NCI-H2107 (cell line): ENCODE data around the gene RAC3.

Experiments
- DNase-seq: peaks from one replicate; lab custom pipeline; 2025; lab: John Stamatoyannopoulos, UW

RAC3 gene

DNA sequence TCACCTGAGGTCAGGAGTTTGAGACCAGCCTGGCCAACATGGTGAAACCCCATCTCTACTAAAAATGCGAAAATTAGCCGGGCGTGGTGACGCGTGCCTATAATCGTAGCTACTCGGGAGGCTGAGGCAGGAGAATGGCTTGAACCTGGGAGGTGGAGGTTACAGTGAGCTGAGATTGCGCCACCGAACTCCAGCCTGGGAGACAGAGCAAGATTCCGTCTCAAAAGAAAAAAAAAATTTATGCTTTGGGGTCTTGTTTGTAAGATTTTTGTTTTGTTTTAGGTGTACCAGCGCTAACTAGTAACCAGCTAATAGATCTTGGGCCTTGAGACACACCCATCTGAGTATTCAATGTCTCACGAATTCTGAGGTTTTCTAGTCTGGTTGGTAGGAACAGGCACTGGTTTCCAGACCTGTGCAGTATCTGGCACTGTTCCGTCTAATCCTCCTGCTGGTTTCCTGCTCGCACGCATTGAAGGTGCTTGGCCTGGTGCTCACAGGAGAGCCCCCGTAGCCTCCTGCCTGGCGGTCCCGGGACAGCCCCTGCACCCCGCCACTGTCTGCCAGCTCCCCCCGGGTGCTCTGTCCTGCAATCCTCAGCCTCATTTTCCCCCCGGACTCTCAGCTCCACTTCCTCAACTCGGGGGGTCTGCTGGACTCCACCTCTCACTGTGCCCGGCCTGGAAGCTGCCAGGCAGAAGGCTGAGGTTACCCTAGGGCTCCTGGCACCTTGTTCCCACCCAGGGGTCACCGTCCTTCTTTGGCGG is 44.7 kb downstream of the RAC3 start:
- DNase-seq: no peak

DNA sequence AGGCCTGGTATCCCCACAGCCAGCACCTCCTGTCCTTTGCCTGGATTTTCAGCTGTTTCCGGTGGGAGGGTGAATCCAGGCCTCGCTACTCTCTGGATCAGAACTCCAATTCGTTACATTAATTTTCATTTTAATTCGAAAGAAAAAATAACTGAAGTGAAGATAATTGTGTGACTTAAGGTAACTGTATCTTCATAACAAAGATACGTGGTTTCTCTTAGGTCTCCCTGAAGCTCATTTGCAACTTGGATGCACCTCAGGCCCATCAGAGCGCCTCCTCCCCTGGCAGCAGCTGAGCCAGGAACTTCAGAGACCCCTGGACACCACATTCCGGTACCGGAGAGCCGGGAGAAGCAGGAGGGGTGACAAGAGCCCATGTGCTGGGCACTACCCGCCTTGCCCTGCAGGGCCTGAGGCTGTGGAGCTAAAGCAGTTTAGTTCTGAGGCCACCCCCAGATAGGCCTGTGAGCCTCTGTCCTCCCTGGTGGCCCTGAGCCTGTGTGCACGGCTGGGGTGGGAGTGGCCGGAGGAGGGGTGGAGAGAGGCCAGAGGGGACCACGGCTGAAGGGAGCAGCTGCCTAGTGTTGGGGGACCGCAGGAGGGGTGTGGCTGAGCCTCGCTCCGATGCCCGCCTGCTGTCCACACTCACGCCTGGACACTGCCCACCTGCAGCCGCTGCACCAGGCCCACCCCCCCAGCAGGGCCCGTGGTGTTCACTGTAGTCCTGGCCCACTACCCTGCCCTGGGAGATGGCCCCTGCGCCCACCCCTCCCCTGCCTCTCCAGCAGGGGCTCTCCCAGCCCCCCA is 45.5 kb downstream of the RAC3 start:
- DNase-seq: no peak

DNA sequence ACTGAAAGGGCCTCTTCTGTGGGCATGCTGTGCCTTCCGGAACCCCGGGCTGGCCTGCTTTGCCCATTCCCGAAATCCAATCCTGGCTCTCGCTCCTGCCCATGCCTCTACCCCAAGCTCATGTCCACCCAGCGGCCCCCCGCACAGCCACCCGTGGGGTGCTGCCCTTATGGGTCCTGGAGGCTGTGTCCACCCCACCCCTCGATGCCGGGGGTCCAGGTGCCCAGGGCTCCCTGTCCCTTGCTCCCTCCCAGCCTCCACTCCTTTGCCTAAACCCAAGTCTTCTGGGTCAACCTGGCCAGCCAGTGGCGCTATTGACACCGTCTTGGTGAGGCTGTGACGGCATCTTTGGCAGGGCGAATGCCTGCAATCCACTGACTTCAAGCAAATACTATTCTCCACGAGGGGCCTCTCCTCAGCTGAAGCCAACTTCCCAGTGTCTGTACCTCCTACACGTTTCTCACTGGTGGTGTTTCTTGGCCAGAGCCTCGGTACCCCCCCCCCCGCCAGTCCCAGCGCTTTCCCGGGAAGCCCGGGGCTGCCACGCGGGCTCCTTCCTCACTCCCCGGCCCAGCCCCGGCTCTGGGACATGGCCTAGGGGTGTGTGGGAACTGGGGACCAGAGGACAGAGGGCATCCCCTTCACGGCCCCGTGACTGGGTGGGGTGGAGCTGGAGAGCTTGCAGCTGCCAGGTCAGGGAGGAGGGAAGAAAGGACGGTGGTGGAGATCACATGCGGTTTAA is 46.3 kb downstream of the RAC3 start:
- no peak for DNase-seq

DNA sequence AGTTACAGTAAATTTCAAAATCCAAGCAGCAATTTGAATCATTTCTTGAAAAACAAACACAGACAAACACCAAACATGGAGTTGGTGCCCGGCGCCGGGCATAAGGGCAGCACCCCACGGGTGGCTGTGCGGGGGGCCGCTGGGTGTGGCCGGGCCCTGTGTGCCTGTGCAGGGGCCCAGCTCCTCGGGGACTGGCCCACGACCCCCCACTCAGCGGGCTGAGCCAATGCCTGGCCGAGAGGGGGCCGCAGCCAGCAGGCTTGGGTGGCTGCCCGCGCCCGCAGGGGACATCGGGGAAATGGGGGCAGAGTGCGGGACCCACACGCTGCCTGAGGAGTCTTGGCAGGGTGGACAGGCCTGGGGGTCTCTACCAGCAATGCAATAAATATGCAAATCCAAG is 47.0 kb downstream of the RAC3 start:
- no peak for DNase-seq

DNA sequence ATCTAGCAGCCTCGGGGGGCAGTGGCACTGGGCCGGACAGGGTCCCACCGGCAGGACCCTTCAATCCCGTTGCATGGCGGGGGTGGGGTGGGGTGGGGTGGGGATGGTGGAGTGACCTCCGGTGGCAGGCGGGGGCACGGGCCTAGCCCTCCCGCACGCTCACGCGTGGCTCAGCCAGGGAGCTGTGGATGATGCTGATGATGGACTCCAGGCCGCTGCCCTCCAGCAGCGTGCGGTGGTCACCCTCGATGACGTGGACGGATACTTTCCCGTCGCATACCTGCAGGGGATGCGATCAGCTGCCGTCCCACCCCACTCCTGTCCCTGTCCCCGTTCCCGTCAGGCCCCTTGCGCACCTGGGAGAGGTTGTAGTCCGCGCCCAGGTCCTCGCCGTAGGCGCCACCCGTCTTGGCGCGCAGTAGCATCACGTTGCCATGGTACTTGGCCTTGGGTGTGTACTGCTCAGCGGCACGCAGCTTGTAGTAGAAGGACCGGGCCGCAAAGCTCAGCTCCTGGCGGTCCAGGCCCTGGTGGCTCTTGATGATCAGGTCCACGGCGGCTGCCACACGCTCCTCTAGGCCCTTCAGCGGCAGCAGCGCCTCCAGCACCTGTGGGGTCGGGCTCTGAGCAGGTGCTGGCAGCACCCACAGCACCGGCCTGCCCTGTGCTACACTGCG is 47.7 kb downstream of the RAC3 start:
- DNase-seq: no peak

DNA sequence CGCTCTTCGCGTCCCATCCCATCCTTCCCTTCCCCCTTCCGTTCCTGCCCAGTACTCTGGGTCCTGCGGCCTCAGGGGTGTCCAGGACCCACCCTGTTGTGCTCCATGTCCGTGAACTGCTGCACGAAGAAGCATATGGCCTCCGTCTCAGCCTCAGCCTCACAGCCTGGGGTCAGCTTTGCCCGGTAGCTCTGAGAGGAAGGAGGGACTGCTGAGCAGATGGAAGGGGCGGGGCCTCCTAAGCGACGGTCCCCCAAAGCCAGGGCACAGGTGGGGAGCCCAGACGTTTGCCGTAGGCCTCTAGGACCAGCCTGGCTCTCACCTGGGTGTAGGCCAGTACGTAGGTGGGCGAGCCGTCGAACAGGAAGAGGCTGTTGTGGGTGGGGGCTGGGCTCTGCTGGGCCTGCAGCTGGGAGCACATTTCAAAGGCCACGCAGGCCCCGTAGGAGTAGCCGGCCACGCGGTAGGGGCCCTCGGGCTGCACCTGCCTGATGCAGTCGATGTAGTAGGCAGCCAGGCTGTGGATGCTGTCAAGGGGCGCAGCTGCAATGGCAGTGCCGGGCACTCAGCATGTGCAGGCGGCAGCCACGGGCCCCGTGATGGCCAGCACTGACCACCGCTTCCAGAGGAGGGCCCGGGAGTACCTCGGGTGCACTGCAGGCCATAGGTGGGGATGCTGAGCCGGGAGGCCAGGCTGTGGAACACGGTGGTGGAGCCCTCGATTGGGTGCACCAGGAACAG is 48.7 kb downstream of the RAC3 start:
- DNase-seq: no peak

DNA sequence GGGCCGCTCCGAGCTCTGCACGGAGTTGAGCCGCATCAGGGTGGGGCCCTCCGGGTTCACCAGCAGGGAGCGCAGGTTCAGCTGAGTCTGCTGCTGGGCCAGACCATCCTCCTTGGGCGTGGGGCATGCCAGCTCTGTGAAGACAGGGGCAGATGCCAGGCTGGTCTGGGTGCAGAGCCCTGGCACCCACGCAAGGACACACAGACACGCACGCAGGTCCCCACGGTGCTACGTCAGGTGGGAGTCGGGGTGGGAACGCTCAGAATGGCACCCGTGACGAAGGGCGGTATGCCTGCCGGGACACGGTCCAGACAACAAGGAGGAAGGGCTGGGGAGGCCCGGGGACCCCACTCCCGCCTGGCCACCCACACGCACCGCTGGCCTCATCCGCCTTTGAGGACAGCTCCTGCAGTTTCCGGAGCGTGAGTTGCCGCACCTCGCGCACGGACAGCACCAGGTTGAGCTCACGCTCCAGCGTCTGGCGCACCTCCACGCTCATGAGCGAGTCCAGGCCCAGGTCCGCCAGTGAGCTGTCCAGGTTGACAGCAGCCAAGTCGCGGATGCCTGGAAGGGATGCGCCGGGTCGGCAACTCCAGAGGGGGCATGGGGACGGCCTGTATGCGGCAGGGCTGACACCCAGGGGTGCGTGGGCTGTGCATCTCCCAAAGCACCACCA is 49.4 kb downstream of the RAC3 start:
- DNase-seq: no peak

DNA sequence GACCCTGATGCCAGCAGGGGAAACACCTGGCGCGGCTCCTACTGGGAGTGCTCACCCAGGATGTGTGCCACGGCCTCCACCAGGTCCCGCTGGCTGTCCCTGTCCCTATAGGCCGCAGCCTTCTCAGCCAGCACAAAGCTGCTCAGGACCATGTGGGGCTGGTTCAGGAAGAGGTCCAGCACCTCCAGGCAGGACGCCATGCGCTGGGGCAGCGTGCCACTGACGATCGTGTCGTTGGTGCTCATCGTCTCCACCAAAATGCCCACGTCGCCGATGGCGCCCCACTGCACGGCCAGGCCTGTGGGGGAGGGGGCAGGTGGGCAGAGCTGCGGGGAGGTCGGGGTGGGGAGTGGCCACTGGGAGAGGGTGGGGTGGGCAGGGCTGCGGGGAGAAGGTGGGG is 50.1 kb downstream of the RAC3 start:
- DNase-seq: no peak

DNA sequence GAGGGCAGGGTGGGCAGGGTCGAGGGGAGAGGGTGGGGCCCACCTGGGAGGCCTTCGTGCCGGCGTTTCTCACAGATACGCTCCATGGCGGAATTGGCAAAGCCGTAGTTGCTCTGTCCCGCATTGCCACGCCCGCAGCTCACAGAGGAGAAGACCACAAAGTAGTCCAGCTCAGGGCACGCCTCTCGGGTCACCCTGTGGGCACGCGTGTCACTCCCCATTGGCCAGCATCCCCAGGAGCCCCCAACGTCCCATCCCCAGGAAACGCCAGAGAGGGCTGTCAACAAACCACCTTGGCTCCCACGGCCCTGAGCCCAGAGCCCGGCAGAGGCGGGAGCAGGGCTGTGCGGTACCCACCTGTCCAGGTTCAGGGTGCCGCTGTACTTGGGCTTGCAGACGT is 50.5 kb downstream of the RAC3 start:
- DNase-seq: no peak

DNA sequence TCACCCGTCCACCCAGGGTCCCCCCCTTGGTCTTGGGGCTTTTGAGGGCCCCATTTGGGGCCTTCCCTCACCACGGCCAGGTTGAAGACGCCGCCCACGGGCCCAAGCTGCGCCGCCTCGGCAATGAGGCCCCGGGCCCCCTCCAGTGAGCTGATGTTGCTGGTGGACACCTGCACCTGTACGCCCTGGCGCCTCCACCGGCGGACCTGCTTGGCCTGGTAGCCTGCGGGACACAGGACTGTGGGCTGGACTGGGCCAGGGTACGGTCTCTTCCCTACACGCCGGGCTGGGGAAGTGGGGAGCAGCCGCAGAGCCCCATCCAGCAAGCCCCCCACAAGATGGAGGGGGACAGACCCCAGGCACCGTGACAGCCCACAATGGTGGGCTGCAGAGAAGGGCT is 51.0 kb downstream of the RAC3 start:
- DNase-seq: no peak

DNA sequence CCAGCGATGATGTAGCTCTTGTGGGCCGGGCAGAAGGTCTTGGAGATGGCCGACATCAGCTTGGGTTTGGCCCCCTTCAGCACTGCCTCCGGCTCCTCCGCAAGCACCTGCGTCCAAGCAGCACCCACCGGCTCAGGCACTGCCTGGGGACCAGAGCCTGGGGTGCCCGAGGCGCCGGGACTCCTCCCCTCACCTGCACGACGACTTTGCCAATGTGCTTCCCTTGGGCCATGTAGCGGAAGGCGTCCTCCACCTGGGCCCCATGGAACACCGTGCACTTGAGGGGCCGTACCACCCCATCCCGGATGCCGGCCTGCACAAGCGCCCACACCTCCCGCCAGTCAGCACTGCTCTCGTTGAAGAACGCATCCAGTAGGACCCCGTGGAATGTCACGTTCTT is 51.5 kb downstream of the RAC3 start:
- no peak for DNase-seq
